H1 (cell line): ENCODE measurements around the gene ACP2. TPM values are rescaled to one million over a fixed set of nuclear protein-coding genes. Genes with fewer than 3 reads are reported as not detected.

Source experiments
- CTCF ChIA-PET: fragments of 300-600 bp; sonication (Branson Sonifier 250); formaldehyde crosslinking; loops from one replicate; lab custom pipeline; 2021; ENCODE audit not compliant: partially characterized antibody; lab: Charles Lee
- POLR2A ChIA-PET: fragments of 300-600 bp; sonication (Branson Sonifier 250); formaldehyde crosslinking; loops from one replicate; lab custom pipeline; 2021; ENCODE audit warnings: inconsistent platforms; ENCODE audit not compliant: partially characterized antibody; lab: Charles Lee
- DNase-seq, 2 experiments: peaks; one replicate each; pipeline versions ENCODE4 v3.0.0 to v3.0.0-alpha.2; 2010 to 2022; ENCODE audit warnings: low spot score in 2 of 2, low read depth in 1 of 2, mixed read lengths in 1 of 2
- FAIRE-seq: peaks from 2 replicates; lab custom pipeline; 2011; peaks lifted over from hg19 to GRCh38; lab: Jason Lieb, UNC
- H2AFZ ChIP-seq: 2 replicates; pipeline ENCODE4 v1.8.1; 2012; ENCODE audit warnings: low read length, inconsistent platforms
- H2AK5ac ChIP-seq: 2 replicates; pipeline ENCODE4 v1.6.1; 2013; ENCODE audit warnings: low read depth, low read length
- H2BK120ac ChIP-seq: replicated peaks from 2 replicates; pipeline ENCODE3; 2013; ENCODE audit warnings: low read depth, low read length, inconsistent platforms
- H2BK12ac ChIP-seq: 2 replicates; pipeline ENCODE4 v1.6.1; 2013; ENCODE audit warnings: low read depth, low read length
- H2BK15ac ChIP-seq: 2 replicates; pipeline ENCODE4 v1.6.1; 2013; ENCODE audit warnings: low read length
- H2BK20ac ChIP-seq: 2 replicates; pipeline ENCODE4 v1.6.1; 2013; ENCODE audit warnings: low read length
- H2BK5ac ChIP-seq: 2 replicates; pipeline ENCODE4 v1.6.1; 2013; ENCODE audit warnings: low read depth, low read length
- H3K14ac ChIP-seq: 2 replicates; pipeline ENCODE4 v1.6.1; 2013; ENCODE audit warnings: inconsistent platforms; ENCODE audit not compliant: insufficient read length
- H3K18ac ChIP-seq: 2 replicates; pipeline ENCODE4 v1.6.1; 2013; ENCODE audit warnings: low read length; ENCODE audit errors: extremely low read depth
- H3K23ac ChIP-seq: 2 replicates; pipeline ENCODE4 v1.6.1; 2013; ENCODE audit warnings: inconsistent platforms; ENCODE audit not compliant: insufficient read length
- H3K23me2 ChIP-seq: 2 replicates; pipeline ENCODE4 v1.6.1; 2013; ENCODE audit warnings: low read depth, low read length
- H3K27ac ChIP-seq: 2 replicates; pipeline ENCODE4 v1.6.1; 2011; ENCODE audit warnings: low read depth, low read length, inconsistent platforms
- H3K27me3 ChIP-seq, 4 experiments: replicated peaks in 1 of 4; 1 replicate in 1 of 4; 2 replicates in 3 of 4; pipeline versions ENCODE4 v1.6.1 to v1.8.1; 2011 to 2013; ENCODE audit warnings: low read length in 3 of 4, mild to moderate bottlenecking in 3 of 4, inconsistent platforms in 2 of 4, mixed read lengths in 2 of 4, moderate library complexity in 1 of 4; ENCODE audit not compliant: control insufficient read depth in 3 of 4, insufficient read depth in 3 of 4; ENCODE audit errors: extremely low read depth in 1 of 4
- H3K36me3 ChIP-seq, 4 experiments: 2 replicates each; pipeline versions ENCODE4 v1.6.1 to v1.8.1; 2011 to 2013; ENCODE audit warnings: mild to moderate bottlenecking in 4 of 4, low read length in 3 of 4, moderate library complexity in 2 of 4, control low read depth in 1 of 4, inconsistent platforms in 1 of 4; ENCODE audit not compliant: insufficient read depth in 4 of 4, control insufficient read depth in 2 of 4
- H3K4ac ChIP-seq: replicated peaks from 2 replicates; pipeline ENCODE3; 2013; ENCODE audit warnings: low read length, low read depth, mixed read lengths, inconsistent platforms; ENCODE audit not compliant: insufficient read length
- H3K4me1 ChIP-seq, 4 experiments: replicated peaks in 1 of 4; 1 replicate in 1 of 4; 2 replicates in 3 of 4; pipeline versions ENCODE4 v1.6.1 to v1.8.1; 2011 to 2013; ENCODE audit warnings: low read length in 3 of 4, inconsistent platforms in 2 of 4, mixed read lengths in 1 of 4; ENCODE audit not compliant: insufficient read depth in 4 of 4, control insufficient read depth in 3 of 4
- H3K4me2 ChIP-seq, 2 experiments: 2 replicates each; pipeline versions ENCODE4 v1.6.1 to v1.8.1; 2011 to 2013; ENCODE audit warnings: low read depth in 2 of 2, low read length in 2 of 2, control low read depth in 1 of 2, inconsistent platforms in 1 of 2, mild to moderate bottlenecking in 1 of 2; ENCODE audit not compliant: insufficient read depth in 1 of 2
- H3K4me3 ChIP-seq, 4 experiments: fragments of 200-600, 300-600 bp in 1 of 4; sonication (generic), shearing (Covaris generic), sonication (Bioruptor Twin) in 1 of 4; 2 replicates each; pipeline versions ENCODE4 v1.5.1 to v1.8.1; 2011 to 2016; ENCODE audit warnings: low read length in 4 of 4, low read depth in 3 of 4, control low read depth in 2 of 4, inconsistent platforms in 2 of 4, mild to moderate bottlenecking in 2 of 4, mixed read lengths in 1 of 4, moderate library complexity in 1 of 4; ENCODE audit not compliant: insufficient read depth in 2 of 4; ENCODE audit errors: extremely low read depth in 1 of 4
- H3K56ac ChIP-seq: replicated peaks from 2 replicates; pipeline ENCODE3; 2013; ENCODE audit warnings: low read depth, mild to moderate bottlenecking, mixed read lengths, low read length, inconsistent platforms; ENCODE audit not compliant: insufficient read length
- H3K79me1 ChIP-seq: 2 replicates; pipeline ENCODE4 v1.6.1; 2013; ENCODE audit warnings: low read depth, low read length, control low read depth
- H3K79me2 ChIP-seq, 2 experiments: 2 replicates each; pipeline versions ENCODE4 v1.6.1 to v1.8.1; 2012 to 2013; ENCODE audit warnings: low read length in 2 of 2, mild to moderate bottlenecking in 2 of 2, inconsistent platforms in 1 of 2; ENCODE audit not compliant: insufficient read depth in 2 of 2, control insufficient read depth in 1 of 2
- H3K9ac ChIP-seq, 4 experiments: replicated peaks in 1 of 4; 1 replicate in 1 of 4; 2 replicates in 3 of 4; pipeline versions ENCODE4 v1.6.1 to v1.8.1; 2011 to 2013; ENCODE audit warnings: low read depth in 3 of 4, low read length in 3 of 4, control low read depth in 2 of 4, mild to moderate bottlenecking in 2 of 4, moderate library complexity in 2 of 4, inconsistent platforms in 1 of 4; ENCODE audit errors: extremely low read depth in 1 of 4
- H3K9me3 ChIP-seq, 2 experiments: 2 replicates each; pipeline versions ENCODE4 v1.6.1 to v1.8.1; 2012 to 2013; ENCODE audit warnings: mild to moderate bottlenecking in 2 of 2, moderate library complexity in 2 of 2, control low read depth in 1 of 2, inconsistent platforms in 1 of 2, low read depth in 1 of 2, low read length in 1 of 2, mixed read lengths in 1 of 2; ENCODE audit not compliant: insufficient read depth in 2 of 2
- H4K20me1 ChIP-seq, 2 experiments: replicated peaks in 1 of 2; 2 replicates each; pipeline versions ENCODE3 to v1.8.1; 2011 to 2013; ENCODE audit warnings: inconsistent platforms in 2 of 2, low read length in 2 of 2, mild to moderate bottlenecking in 1 of 2; ENCODE audit not compliant: insufficient read depth in 2 of 2, control insufficient read depth in 1 of 2
- H4K5ac ChIP-seq: 2 replicates; pipeline ENCODE4 v1.6.1; 2013; ENCODE audit warnings: low read length, low read depth, mixed read lengths, inconsistent platforms; ENCODE audit not compliant: insufficient read length
- H4K8ac ChIP-seq: 2 replicates; pipeline ENCODE4 v1.8.0; 2013; ENCODE audit warnings: mild to moderate bottlenecking, moderate library complexity, low read length, inconsistent platforms; ENCODE audit not compliant: insufficient read depth; ENCODE audit errors: extremely low read depth
- H4K91ac ChIP-seq: replicated peaks from 2 replicates; pipeline ENCODE3; 2013; ENCODE audit warnings: low read length, mixed read lengths, inconsistent platforms; ENCODE audit not compliant: insufficient read length
- CEBPB ChIP-seq: IDR thresholded peaks from 2 replicates; pipeline ENCODE4 v1.6.1; 2012; ENCODE audit warnings: low read depth, low read length
- CREB1 ChIP-seq: IDR thresholded peaks from 2 replicates; pipeline ENCODE4 v1.6.1; 2012; ENCODE audit warnings: inconsistent platforms
- EGR1 ChIP-seq: IDR thresholded peaks from 2 replicates; pipeline ENCODE4 v1.6.1; 2011; ENCODE audit warnings: low read depth, low read length, borderline replicate concordance
- MAFK ChIP-seq: IDR thresholded peaks from 2 replicates; pipeline ENCODE4 v1.6.1; 2012; ENCODE audit warnings: low read depth, mild to moderate bottlenecking, improper control_type of control experiment, low read length
- MAX ChIP-seq: IDR thresholded peaks from 2 replicates; pipeline ENCODE4 v1.6.1; 2012; ENCODE audit warnings: inconsistent platforms
- POLR2A ChIP-seq, 2 experiments: IDR thresholded peaks; 1 replicate in 1 of 2; 2 replicates in 1 of 2; pipeline ENCODE4 v1.6.1; 2011; ENCODE audit warnings: low read depth in 2 of 2, low read length in 2 of 2, mild to moderate bottlenecking in 2 of 2; ENCODE audit errors: control extremely low read depth in 1 of 2
- RFX5 ChIP-seq: IDR thresholded peaks from 2 replicates; pipeline ENCODE4 v1.6.1; 2011; ENCODE audit warnings: low read depth, low read length, improper control_type of control experiment, borderline replicate concordance
- SIX5 ChIP-seq: IDR thresholded peaks from 2 replicates; pipeline ENCODE4 v1.6.1; 2011; ENCODE audit warnings: mild to moderate bottlenecking, low read depth, low read length
- SP1 ChIP-seq: IDR thresholded peaks from 2 replicates; pipeline ENCODE4 v1.6.1; 2011; ENCODE audit warnings: low read depth, low read length
- SUZ12 ChIP-seq: fragments of 200-600 bp; sonication (generic); IDR thresholded peaks from 2 replicates; pipeline ENCODE4 v1.6.1; 2012; ENCODE audit warnings: mild to moderate bottlenecking, inconsistent platforms, low read length, moderate library complexity, mixed read lengths
- TBP ChIP-seq: IDR thresholded peaks from 2 replicates; pipeline ENCODE4 v1.6.1; 2011; ENCODE audit warnings: low read depth, low read length, improper control_type of control experiment
- TEAD4 ChIP-seq: IDR thresholded peaks from 2 replicates; pipeline ENCODE4 v1.6.1; 2012; ENCODE audit warnings: low read depth, low read length, inconsistent platforms, mixed read lengths
- ZNF274 ChIP-seq: IDR thresholded peaks from 2 replicates; pipeline ENCODE4 v1.7.0; 2012; ENCODE audit warnings: low read length, borderline replicate concordance; ENCODE audit errors: extremely low read depth
- WGBS, 2 experiments: shearing (Covaris generic) in 1 of 2; methylation state at CpG; one replicate each; pipeline versions ENCODE4 v1.1.6 to v1.1.7; 2013 to 2015; ENCODE audit warnings: low lambda C conversion rate in 2 of 2, mixed read lengths in 2 of 2, inconsistent platforms in 1 of 2, low coverage in 1 of 2, missing lambda C conversion rate in 1 of 2; ENCODE audit not compliant: insufficient replicate concordance in 2 of 2, insufficient coverage in 1 of 2, insufficient read length in 1 of 2; ENCODE audit errors: extremely low coverage in 1 of 2, missing lambda C conversion rate in 1 of 2; 5-methylcytosine and 5-hydroxymethylcytosine counted together
- polyA plus RNA-seq, 7 experiments: library from polyadenylated mRNA; depleted of rRNA in 3 of 7; stranded (reverse) in 5 of 7; unstranded in 2 of 7; fragments of >200 nt in 5 of 7; fragments of 200-250 nt in 2 of 7; gene quantifications; 1 replicate in 5 of 7; 2 replicates in 1 of 7; 4 replicates in 1 of 7; pipeline versions ENCODE4 v1.2.1 to v1.2.3, GENCODE V29; 2011 to 2013; ENCODE audit warnings: missing spikeins in 2 of 7, mixed read lengths in 2 of 7
- total RNA-seq: library from RNA; stranded (reverse); fragmentation: NEBNext Ultra II Directional; extraction: Animal tissue kit (Norgen Biotek cat#: 25700); gene quantifications from 2 replicates; pipeline ENCODE4 v1.2.1, GENCODE V29; 2021

The ACP2 gene
- total and polyA plus RNA-seq, 2 of the 8 experiments (the other 6 are each of a cell fraction or from before 2014, with no cell fraction given): 17.8 to 19.8 TPM

- Histone ChIP-seq H3K27me3 (no peaks in the 10 kb centered on the region), H3K4me1 (peaks cover 0 to 10% (median 8%) of the 10 kb centered on the region in 4 experiments; a peak in 6 of 7 replicates), H3K36me3 (peaks cover 0 to 6% (median 2%) of the 10 kb centered on the region in 4 experiments; a peak in 3 of 8 replicates), H4K20me1 (peaks cover 0 to 3% of the 10 kb centered on the region in 2 experiments), H2BK120ac (no peak overlapping the region), H3K56ac (peak overlapping the region; percentile 39), H3K9me3 (no peaks in the 10 kb centered on the region), H2BK15ac (no peak overlapping the region), H3K9ac (peak overlapping the region in 3 of 4 experiments; percentile 66 to 74 (median 67); a peak in 6 of 7 replicates), H3K4me3 (peak overlapping the region; percentile 65 to 98 (median 75)), H3K18ac (peak overlapping the region; percentile 71; the same call in 1 of the 2 replicates), H3K27ac (peak overlapping the region; percentile 86), H3K79me2 (peaks cover 6 to 28% of the 10 kb centered on the region in 2 experiments; a peak in 3 of 4 replicates), H3K14ac (no peak overlapping the region), H3K23me2 (peaks cover 17% of the 10 kb centered on the region), H2BK5ac (peak overlapping the region; percentile 60), H4K5ac (peak overlapping the region; percentile 55), H2AK5ac (no peak overlapping the region), H2BK20ac (no peak overlapping the region), H3K79me1 (no peaks in the 10 kb centered on the region), H2AFZ (no peak overlapping the region), H3K4ac (no peak overlapping the region), H4K8ac (peak overlapping the region; percentile 84; the same call in 1 of the 2 replicates), H3K4me2 (peak overlapping the region; percentile 73 to 100), H2BK12ac (0 out of 2 replicates have a peak overlapping the region, but pooled peaks have one; percentile 72), H4K91ac (peak overlapping the region; percentile 30), H3K23ac (no peak overlapping the region)
- 11% methylated on average over 20 of the region's 20 CpGs; no CpG with 5 or more reads in 1 of the 2 experiments for WGBS, 2 experiments
- DNase-seq (peak; percentile 69 to 88), FAIRE-seq (no peak)
- CTCF ChIA-PET: interaction anchor here (0.7 to 21.5 kb wide), 10 partner anchors 17 to 389 kb away, joined by 3 to 247 read pairs (median 4); partner anchors contain the start of genes ARFGAP2 and PACSIN3
- POLR2A ChIA-PET: interaction anchor here (0.6 to 3.3 kb wide), 31 partner anchors 10 to 369 kb away, joined by 3 to 49 read pairs (median 7); partner anchors contain the start of genes ACP2, CKAP5, NR1H3 and PACSIN3
- TF ChIP-seq SUZ12 (no peak), SIX5 (no peak), CREB1 (peak; percentile 73), MAX (peak; percentile 19; the same call in 1 of the 2 replicates), MAFK (no peak), CEBPB (0 out of 2 replicates have a peak, but pooled peaks have one; percentile 6), SP1 (0 out of 2 replicates have a peak, but pooled peaks have one; percentile 34), POLR2A (IDR thresholded peaks at IDR 0.05; ENCODE audit: control extremely low read depth in 1 of 2, low read depth in 2 of 2, low read length in 2 of 2) (peak; percentile 75), TBP (peak; percentile 44), RFX5 (peak; percentile 86), EGR1 (no peak), ZNF274 (no peak), TEAD4 (no peak)
These were observed 34.6 kb downstream of the ACP2 start for GRCh38 chr11:47213950-47214565.
